GM21381 (cell line): ENCODE results near the gene SLCO3A1.

Experiments used
- ATAC-seq: cut with Tn5 transposase; IDR thresholded peaks from one replicate; pipeline ENCODE4 v1.9.1; 2021; ENCODE audit warnings: mild to moderate bottlenecking, moderate library complexity; ENCODE audit not compliant: unreplicated experiment

SLCO3A1 gene

GRCh38 chr15:92152983-92153382, 299.5 kb downstream of the SLCO3A1 start:
- no peak for ATAC-seq

GRCh38 chr15:92153620-92154019, 300.1 kb downstream of the SLCO3A1 start:
- ATAC-seq: no peak

GRCh38 chr15:92155934-92156333, 302.4 kb downstream of the SLCO3A1 start:
- ATAC-seq: no peak

GRCh38 chr15:92157666-92158298, 304.3 kb downstream of the SLCO3A1 start:
- no peak for ATAC-seq

GRCh38 chr15:92158426-92158825, 304.9 kb downstream of the SLCO3A1 start:
- ATAC-seq: peak; percentile 35

GRCh38 chr15:92159481-92159880, 306.0 kb downstream of the SLCO3A1 start:
- ATAC-seq: no peak

GRCh38 chr15:92159906-92160841, 306.7 kb downstream of the SLCO3A1 start:
- ATAC-seq: no peak

- ATAC-seq: peak; percentile 94
These were observed 307.6 kb downstream of the SLCO3A1 start for GRCh38 chr15:92161039-92161670.

GRCh38 chr15:92162657-92163056, 309.1 kb downstream of the SLCO3A1 start:
- no peak for ATAC-seq

GRCh38 chr15:92163641-92164040, 310.1 kb downstream of the SLCO3A1 start:
- no peak for ATAC-seq

- no peak for ATAC-seq
These were observed 311.0 kb downstream of the SLCO3A1 start for GRCh38 chr15:92164327-92165000.

- no peak for ATAC-seq
These were observed 311.5 kb downstream of the SLCO3A1 start for GRCh38 chr15:92165001-92165346.

GRCh38 chr15:92166029-92166428, 312.5 kb downstream of the SLCO3A1 start:
- ATAC-seq: no peak

GRCh38 chr15:92166751-92167405, 313.4 kb downstream of the SLCO3A1 start:
- no peak for ATAC-seq

- no peak for ATAC-seq
These were observed 313.9 kb downstream of the SLCO3A1 start for GRCh38 chr15:92167451-92167850.

- ATAC-seq: no peak
These were observed 314.7 kb downstream of the SLCO3A1 start for GRCh38 chr15:92168066-92168683.

- ATAC-seq: no peak
These were observed 317.4 kb downstream of the SLCO3A1 start for GRCh38 chr15:92170897-92171296.

GRCh38 chr15:92178911-92179310, 325.4 kb downstream of the SLCO3A1 start:
- no peak for ATAC-seq

GRCh38 chr15:92184142-92184541, 330.6 kb downstream of the SLCO3A1 start:
- no peak for ATAC-seq

GRCh38 chr15:92184679-92185230, 331.2 kb downstream of the SLCO3A1 start:
- no peak for ATAC-seq
